HG03432 (cell line): ENCODE data around the gene CLMN.
A peak's percentile ranks its signal among the peaks of the same experiment; 100 is the strongest.

Experiments
- ATAC-seq: cut with Tn5 transposase; IDR thresholded peaks from one replicate; pipeline ENCODE4 v1.9.1; 2021; ENCODE audit warnings: mild to moderate bottlenecking, moderate library complexity; ENCODE audit not compliant: unreplicated experiment

CLMN gene

GRCh38 chr14:95304342-95304741, 15.4 kb downstream of the CLMN start:
- ATAC-seq, result no peak

GRCh38 chr14:95303552-95303951, 16.2 kb downstream of the CLMN start:
- ATAC-seq, result no peak

DNA sequence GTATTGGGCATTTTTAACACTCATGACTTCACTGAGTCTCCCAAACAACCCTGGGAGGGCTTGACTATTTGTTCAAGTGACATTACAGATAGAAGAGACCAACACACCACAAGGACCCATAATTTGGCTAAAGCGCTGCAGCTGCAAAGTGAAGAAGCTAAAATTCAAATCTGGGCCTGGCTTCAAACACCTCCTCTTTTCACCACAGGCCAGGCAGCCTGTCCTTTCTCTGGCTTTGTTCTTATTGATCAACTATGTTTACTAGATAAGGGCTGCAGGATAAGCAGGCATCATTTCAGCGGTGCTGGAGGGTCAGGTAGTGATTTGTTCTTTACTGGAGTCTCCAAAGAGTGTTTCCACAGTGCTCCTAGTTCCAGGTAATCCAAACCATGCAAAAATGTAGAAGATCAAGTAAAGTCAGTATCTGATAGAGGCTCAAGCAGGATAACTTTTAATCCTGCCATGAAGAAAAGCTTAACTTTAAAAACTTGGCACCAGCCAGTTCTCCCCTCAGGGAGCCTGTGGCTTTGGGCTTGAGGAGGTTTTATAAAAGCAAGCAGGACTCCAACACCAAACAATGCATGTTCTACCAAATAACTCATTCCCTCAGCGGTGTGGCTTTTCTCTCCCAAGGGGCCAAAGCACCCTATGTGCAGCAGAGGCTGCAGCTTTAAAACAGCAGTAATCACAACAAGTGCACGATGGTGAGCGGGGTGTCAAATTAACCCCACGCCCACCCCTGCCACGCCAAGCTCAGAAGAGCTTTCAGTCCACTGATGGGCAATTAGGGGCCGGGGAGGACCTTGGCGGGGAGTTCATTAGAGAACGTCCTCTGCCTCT, 16.8 kb downstream of the CLMN start:
- no peak for ATAC-seq

- ATAC-seq, result no peak
Measured at GRCh38 chr14:95301527-95302187, 18.1 kb downstream of the CLMN start.

DNA sequence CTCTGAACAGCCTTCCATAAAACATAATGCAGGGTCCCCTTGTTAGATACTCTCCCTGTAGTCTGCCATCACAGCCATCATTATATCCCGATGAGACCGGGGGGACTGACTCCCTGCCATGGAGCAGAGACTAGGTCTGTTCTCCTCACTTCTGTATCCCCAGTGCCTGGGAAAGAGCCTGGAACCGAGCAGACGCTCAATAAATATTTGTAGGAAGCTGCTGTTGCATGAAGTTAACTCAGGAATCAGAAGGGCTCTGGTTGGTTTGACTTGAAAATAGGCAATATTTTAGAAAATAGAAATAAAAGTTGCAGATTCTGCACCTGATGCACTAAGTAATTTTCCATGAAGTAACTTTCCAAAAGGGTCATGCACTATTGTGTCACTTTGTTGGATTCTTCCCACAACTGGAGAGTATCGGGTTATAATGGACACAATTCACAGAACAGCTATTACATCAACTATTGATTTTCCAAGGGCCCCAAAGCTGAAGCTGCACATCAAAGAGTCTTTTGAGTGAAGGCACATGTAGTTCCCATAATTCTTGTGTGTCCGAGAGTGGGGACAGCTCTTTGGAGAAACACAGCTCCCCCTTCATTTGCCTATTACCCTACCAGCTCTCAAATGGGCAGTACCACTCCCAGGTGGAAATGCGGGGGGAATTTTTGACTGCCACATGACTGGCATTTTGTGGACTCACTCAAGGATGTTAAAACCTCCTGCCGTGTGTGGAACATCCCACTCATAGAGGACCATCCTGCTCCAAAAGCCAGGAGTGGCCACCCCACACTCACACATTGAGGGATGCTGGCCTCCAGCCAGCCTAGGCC, 18.8 kb downstream of the CLMN start:
- no peak for ATAC-seq

DNA sequence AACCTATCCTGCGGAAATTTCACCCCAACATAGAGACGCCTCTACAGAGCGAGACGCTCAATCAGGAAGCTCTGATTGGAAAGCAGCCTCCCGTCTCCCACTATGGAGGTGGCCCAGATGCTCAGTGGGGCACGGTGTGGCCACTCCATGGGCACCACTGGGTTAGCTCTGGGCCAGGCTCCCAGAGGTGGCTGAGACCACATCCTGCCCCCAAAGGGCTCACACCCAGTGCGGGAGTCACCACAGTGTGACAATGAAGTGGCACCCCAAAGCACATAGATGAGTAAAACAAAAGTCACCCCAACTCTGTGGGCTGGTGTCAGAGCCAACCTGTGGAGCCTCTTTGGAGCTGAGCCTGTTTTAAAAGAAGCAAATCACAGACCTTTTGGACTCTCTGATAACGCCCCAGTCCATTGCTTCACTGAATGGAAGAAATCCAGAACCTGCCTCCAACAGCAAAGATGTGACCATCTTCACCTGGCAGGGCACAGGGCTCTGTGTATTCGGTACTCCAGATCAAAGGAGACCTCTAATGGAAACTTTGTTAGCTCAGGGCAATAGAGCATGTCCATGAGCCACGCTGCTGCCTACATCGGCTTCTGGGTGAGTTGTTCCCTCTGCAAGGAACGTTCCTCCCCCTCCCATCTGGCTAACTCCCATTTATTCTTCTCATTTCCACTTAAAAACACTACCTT, 19.6 kb downstream of the CLMN start:
- no peak for ATAC-seq

DNA sequence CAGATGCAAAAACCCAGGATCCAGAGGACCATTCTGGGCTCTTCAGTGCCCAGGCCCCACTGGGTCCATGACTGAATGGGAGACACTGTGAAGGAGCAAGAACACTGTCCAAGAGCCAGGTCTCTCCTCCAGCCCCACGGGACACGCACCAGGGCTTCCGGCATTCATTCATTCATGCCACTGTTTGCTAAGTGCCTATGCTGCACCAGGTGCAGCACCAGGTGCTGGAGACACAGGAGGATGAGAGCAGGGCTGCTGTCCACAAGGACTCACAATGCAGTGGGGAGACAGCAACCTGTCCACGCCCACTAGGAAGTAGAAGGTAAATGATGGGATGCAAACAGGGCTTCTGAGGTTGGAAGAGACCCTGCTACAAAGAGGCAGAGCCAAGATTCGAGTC, 20.4 kb downstream of the CLMN start:
- no peak for ATAC-seq

DNA sequence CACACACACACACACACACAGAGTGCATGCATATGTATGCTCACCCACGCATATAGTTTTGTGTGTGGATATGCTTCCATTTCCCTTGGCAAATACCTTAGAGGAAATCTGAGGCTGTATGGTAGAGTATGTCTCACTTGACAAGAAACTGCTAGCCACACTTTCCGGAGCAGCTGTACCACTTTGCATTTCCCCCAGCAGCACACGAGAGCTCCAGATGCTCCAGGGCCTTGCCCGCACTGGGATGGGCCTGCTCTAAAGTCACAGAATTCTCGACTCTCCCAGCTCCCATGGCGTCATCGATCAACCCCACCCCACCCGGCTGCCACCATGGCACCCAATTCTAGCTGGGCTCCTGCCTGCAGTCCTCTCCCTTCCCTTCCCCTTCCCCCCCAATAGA, 21.9 kb downstream of the CLMN start:
- no peak for ATAC-seq

GRCh38 chr14:95296966-95297365, 22.7 kb downstream of the CLMN start:
- ATAC-seq, result no peak

- no peak for ATAC-seq
Measured at GRCh38 chr14:95295600-95296376, 23.9 kb downstream of the CLMN start.

GRCh38 chr14:95294834-95295599, 24.7 kb downstream of the CLMN start:
- no peak for ATAC-seq

DNA sequence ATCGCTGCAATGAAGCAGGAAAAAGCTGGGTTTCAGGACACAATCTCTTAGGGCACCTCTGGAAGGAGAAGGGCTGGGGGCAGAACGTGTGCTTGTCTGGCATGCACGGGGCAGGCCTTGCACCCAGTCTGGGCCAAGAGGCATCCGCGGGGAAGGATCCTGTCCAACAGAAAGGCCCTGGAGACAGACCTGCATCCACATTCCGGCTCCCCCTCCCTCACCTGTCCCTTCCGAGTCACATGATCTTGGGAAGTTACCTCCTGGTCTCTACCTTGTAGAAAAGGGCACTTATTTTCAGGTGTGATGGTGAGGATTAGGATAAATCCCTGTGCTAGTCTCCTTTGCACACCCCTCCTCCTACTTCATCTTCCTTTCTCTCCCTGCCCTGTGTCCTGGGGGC, 25.4 kb downstream of the CLMN start:
- no peak for ATAC-seq

DNA sequence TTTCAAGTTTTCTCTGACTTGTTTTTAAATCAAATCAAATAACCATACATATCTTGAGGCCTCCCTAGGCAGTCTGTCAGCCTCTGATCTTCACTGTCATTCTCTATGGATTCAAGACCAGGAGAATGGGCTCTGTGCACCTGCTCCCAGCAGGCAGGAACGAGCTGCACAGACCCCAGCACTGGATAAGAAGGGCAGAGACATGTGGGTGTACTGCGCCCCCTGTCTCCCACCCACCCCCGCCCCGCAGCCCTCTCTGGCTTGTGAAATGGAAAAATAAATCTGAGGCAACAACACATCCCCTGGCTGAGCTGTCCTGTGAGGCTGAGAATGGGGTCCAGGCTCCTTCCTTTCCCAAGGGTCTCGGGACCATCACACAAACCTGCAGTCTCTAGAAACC, 26.3 kb downstream of the CLMN start:
- ATAC-seq, result no peak

- no peak for ATAC-seq
Measured at GRCh38 chr14:95292660-95293425, 26.9 kb downstream of the CLMN start.

- ATAC-seq, result no peak
Measured at GRCh38 chr14:95291859-95292542, 27.7 kb downstream of the CLMN start.

DNA sequence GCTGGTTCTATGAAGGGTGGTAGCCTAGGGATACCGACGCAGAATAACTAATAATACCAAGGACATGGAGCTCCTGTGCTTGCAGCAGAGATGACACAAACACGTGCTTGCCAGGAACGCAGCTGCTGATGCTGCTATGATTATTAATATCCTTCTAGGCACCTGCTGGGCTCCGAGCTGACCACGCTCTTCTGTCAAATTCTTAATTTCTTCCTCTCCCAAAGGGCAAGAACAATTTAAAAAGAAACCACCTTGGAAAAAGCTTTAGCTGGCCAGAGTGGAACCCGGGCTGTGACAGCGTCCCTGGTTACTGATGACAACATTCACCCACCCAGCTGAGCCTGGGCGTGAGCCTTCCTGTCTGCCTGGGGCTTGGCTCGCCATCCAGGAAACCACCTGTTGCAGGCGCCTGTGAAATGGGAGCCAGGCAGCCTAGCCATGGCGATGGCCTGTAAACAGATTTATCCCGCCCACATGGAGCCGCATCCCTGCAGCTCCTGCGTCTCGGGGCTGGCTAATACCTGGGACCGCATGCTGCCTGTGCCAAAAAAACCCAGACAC, 28.8 kb downstream of the CLMN start:
- peak; percentile 68 for ATAC-seq

- ATAC-seq, result no peak
Measured at GRCh38 chr14:95290021-95290420, 29.7 kb downstream of the CLMN start.
